Smooth muscle cell (in vitro differentiated cells): ENCODE data around the gene GIPC2. TPM values are rescaled to one million over a fixed set of nuclear protein-coding genes. Genes with fewer than 3 reads are reported as not detected.

Source experiments
- DNase-seq: peaks from one replicate; lab custom pipeline; 2025; ENCODE audit not compliant: unreplicated experiment; lab: John Stamatoyannopoulos, UW
- H2AFZ ChIP-seq: fragments of 200-600 bp; sonication (generic); 2 replicates; pipeline ENCODE4 v1.6.0; 2016; ENCODE audit warnings: antibody characterized with exemption, low read depth, mild to moderate bottlenecking
- H3F3A ChIP-seq: fragments of 200-600 bp; sonication (generic); 2 replicates; pipeline ENCODE4 v1.6.0; 2017; ENCODE audit warnings: antibody characterized with exemption, low read depth
- H3K27ac ChIP-seq: fragments of 200-600 bp; sonication (generic); 2 replicates; pipeline ENCODE4 v1.5.1; 2016; ENCODE audit warnings: low read depth, mild to moderate bottlenecking
- H3K27me3 ChIP-seq: fragments of 200-600 bp; sonication (generic); 2 replicates; pipeline ENCODE4 v1.6.1; 2016; ENCODE audit warnings: low read depth, mild to moderate bottlenecking
- H3K36me3 ChIP-seq: fragments of 200-600 bp; sonication (generic); 2 replicates; pipeline ENCODE4 v1.5.1; 2016; ENCODE audit warnings: low read depth
- H3K4me1 ChIP-seq: fragments of 200-600 bp; sonication (generic); 2 replicates; pipeline ENCODE4 v1.5.1; 2016; ENCODE audit warnings: low read depth
- H3K4me2 ChIP-seq: fragments of 200-600 bp; sonication (generic); 2 replicates; pipeline ENCODE4 v1.6.0; 2016; ENCODE audit warnings: mild to moderate bottlenecking
- H3K4me3 ChIP-seq: fragments of 200-600 bp; sonication (generic); 2 replicates; pipeline ENCODE4 v1.5.1; 2016; ENCODE audit warnings: mild to moderate bottlenecking
- H3K79me2 ChIP-seq: fragments of 200-600 bp; sonication (generic); 2 replicates; pipeline ENCODE4 v1.6.0; 2016; ENCODE audit warnings: low read depth, mild to moderate bottlenecking
- H3K9ac ChIP-seq: fragments of 200-600 bp; sonication (generic); 2 replicates; pipeline ENCODE4 v1.6.0; 2016; ENCODE audit warnings: low read depth
- H3K9me3 ChIP-seq: fragments of 200-600 bp; sonication (generic); replicated peaks from 2 replicates; pipeline ENCODE4 v1.5.1; 2016; ENCODE audit warnings: low read depth
- H4K20me1 ChIP-seq: fragments of 200-600 bp; sonication (generic); 2 replicates; pipeline ENCODE4 v1.6.0; 2016; ENCODE audit warnings: low read depth
- WGBS: methylation state at CpG from one replicate; pipeline ENCODE4 v1.1.7; 2016; ENCODE audit warnings: low lambda C conversion rate; 5-methylcytosine and 5-hydroxymethylcytosine counted together
- polyA plus RNA-seq: library from polyadenylated mRNA; unstranded; fragments of >200 nt; fragmentation: Nextera tagmentation; extraction: Ambion mirVana; gene quantifications from 2 replicates; pipeline ENCODE4 v1.2.1, GENCODE V29; 2016
- total RNA-seq: library from RNA; depleted of rRNA; stranded (reverse); fragments of >200 nt; gene quantifications from 2 replicates; pipeline ENCODE4 v1.2.3, GENCODE V29; 2014
- TF ChIP-seq, protein P1 (sequence below): fragments of 200-600 bp; sonication (generic); IDR thresholded peaks from 2 replicates; pipeline ENCODE4 v1.5.1; 2017; ENCODE audit warnings: borderline replicate concordance, mild to moderate bottlenecking, antibody characterized with exemption; ENCODE audit not compliant: insufficient read depth, poor library complexity, severe bottlenecking

GIPC2 gene
- total and polyA plus RNA-seq, 2 experiments from 2014 or later: 0.05 TPM; not detected in 1

DNA sequence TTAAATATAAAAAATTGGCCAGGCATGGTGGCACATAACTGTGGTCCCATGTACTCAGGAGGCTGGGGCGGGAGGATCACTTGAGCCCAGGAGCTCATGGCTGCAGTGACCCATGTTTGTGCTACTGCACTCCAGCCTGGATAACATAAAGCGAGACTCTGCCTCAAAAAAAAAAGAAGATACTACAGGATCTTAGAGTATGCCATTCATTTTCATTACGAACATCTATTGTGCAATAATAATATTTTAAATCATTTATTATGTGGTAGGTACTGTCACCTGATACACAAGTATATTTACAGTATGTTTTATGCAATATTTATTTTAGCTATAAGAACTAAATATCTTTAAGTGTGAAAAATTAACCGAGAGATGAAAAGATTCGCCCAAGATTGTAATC lies 9.3 kb upstream of the GIPC2 start:
- Histone ChIP-seq H3K9me3 (no peaks in the 10 kb centered on the region), H3K79me2 (no peaks in the 10 kb centered on the region), H3F3A (no peaks in the 10 kb centered on the region), H4K20me1 (no peaks in the 10 kb centered on the region), H3K36me3 (no peaks in the 10 kb centered on the region), H3K4me1 (no peaks in the 10 kb centered on the region), H3K9ac (no peak overlapping the region), H3K27me3 (peaks cover 8% of the 10 kb centered on the region), H3K4me3 (no peak overlapping the region), H3K4me2 (no peak overlapping the region), H3K27ac (no peak overlapping the region), H2AFZ (no peak overlapping the region)
- DNase-seq: no peak
- TF ChIP-seq, protein P1, sequence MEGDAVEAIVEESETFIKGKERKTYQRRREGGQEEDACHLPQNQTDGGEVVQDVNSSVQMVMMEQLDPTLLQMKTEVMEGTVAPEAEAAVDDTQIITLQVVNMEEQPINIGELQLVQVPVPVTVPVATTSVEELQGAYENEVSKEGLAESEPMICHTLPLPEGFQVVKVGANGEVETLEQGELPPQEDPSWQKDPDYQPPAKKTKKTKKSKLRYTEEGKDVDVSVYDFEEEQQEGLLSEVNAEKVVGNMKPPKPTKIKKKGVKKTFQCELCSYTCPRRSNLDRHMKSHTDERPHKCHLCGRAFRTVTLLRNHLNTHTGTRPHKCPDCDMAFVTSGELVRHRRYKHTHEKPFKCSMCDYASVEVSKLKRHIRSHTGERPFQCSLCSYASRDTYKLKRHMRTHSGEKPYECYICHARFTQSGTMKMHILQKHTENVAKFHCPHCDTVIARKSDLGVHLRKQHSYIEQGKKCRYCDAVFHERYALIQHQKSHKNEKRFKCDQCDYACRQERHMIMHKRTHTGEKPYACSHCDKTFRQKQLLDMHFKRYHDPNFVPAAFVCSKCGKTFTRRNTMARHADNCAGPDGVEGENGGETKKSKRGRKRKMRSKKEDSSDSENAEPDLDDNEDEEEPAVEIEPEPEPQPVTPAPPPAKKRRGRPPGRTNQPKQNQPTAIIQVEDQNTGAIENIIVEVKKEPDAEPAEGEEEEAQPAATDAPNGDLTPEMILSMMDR: no peak
- WGBS: 72% methylated on average over 5 of the region's 5 CpGs

DNA sequence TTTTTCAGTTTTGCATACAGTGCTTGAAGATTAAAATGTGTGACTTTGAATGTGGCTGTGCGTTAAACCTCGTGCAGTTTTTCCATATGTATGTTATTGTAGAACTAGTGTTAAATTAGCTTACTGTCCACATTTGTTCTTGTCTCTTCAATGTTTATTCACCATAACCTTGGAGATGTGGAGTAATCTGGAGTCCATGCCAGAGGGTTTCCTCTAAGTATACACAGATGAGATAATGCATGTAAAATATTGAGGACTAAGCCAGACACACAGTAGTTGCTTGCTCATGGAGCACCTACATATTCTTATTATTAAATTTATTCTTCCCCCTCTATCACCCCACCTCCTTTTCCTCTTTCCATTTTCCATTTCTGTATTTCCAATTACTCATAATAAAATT lies 7.7 kb upstream of the GIPC2 start:
- no peak overlapping the region for H3K9ac ChIP-seq
- WGBS: 91% methylated on average over 2 of the region's 2 CpGs
- no peak overlapping the region for H3K4me3 ChIP-seq
- no peak overlapping the region for H2AFZ ChIP-seq
- peaks cover 16% of the 10 kb centered on the region for H3K27me3 ChIP-seq
- H3K4me1 ChIP-seq: no peaks in the 10 kb centered on the region
- no peaks in the 10 kb centered on the region for H3K9me3 ChIP-seq
- no peak overlapping the region for H3K4me2 ChIP-seq
- no peaks in the 10 kb centered on the region for H3K79me2 ChIP-seq
- H4K20me1 ChIP-seq: no peaks in the 10 kb centered on the region
- no peaks in the 10 kb centered on the region for H3K36me3 ChIP-seq
- H3K27ac ChIP-seq: no peak overlapping the region
- DNase-seq: no peak
- no peaks in the 10 kb centered on the region for H3F3A ChIP-seq
- TF ChIP-seq, protein P1: no peak

DNA sequence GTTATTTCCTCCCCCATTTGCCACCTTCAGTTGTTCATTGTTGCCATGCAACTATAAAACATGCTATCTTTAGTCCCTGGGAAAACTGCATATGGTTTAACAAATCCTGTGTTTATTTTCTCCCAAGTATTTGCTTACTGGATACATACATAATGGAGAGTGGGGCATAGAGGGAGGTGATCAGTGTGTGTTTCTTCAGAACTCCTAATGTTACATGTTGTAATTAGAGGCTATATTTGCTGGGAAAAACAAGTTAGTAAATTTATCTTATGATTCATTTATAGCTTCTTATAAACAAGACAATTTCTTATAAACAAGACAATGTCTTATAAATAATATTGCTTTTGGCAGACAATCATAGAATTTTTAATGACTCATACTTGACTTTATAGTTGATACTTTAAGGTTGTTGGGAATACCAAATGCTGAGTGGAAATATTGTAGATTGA lies 7.3 kb upstream of the GIPC2 start:
- no peaks in the 10 kb centered on the region for H3F3A ChIP-seq
- no peak overlapping the region for H3K9ac ChIP-seq
- TF ChIP-seq, protein P1: no peak
- DNase-seq: no peak
- H3K9me3 ChIP-seq: no peaks in the 10 kb centered on the region
- H3K27me3 ChIP-seq: peaks cover 20% of the 10 kb centered on the region
- H3K4me1 ChIP-seq: no peaks in the 10 kb centered on the region
- H3K27ac ChIP-seq: no peak overlapping the region
- no peak overlapping the region for H3K4me2 ChIP-seq
- no peak overlapping the region for H3K4me3 ChIP-seq
- no peaks in the 10 kb centered on the region for H3K79me2 ChIP-seq
- no peak overlapping the region for H2AFZ ChIP-seq
- no peaks in the 10 kb centered on the region for H4K20me1 ChIP-seq
- H3K36me3 ChIP-seq: no peaks in the 10 kb centered on the region

DNA sequence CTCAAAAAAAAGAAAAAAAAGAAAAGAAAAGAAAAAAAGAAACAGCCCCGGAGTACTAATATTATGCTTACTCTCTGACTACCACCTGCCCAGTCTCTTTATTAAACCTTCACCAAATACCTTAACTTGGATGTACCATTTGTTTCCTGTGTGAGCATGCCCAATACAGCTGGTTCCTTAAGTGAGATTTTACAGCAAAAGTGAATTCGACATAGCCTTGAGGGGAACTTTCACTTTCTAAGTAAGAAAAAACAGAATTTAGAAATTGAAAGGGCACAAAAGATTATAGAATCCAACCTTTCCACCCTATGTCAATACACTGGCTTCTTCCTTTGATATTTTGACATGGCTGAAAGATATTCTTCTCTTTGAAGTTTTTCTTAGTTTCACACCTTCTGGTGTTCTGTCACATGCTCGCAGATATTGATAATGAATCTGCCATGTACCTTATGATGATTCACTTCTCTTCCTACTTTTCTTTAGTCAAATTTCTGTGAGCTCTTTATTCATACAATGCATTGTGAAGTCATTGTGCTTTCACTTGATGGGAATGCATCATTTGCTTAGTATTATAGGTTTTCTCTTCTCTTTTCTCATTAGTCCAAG lies 5.2 kb upstream of the GIPC2 start:
- no peaks in the 10 kb centered on the region for H3K9me3 ChIP-seq
- H3K27ac ChIP-seq: no peak overlapping the region
- H3K4me1 ChIP-seq: peaks cover 1% of the 10 kb centered on the region
- H2AFZ ChIP-seq: no peak overlapping the region
- H3F3A ChIP-seq: no peaks in the 10 kb centered on the region
- H3K9ac ChIP-seq: no peak overlapping the region
- TF ChIP-seq, protein P1: no peak
- H3K36me3 ChIP-seq: no peaks in the 10 kb centered on the region
- WGBS: 79% methylated on average over 3 of the region's 3 CpGs
- no peaks in the 10 kb centered on the region for H3K79me2 ChIP-seq
- H3K4me3 ChIP-seq: no peak overlapping the region
- no peaks in the 10 kb centered on the region for H4K20me1 ChIP-seq
- no peak for DNase-seq
- peaks cover 41% of the 10 kb centered on the region for H3K27me3 ChIP-seq
- H3K4me2 ChIP-seq: no peak overlapping the region
